SJCRH30 (cell line): ENCODE results near the gene ERBB4. TPM values are rescaled to one million over a fixed set of nuclear protein-coding genes. Genes with fewer than 3 reads are reported as not detected.
"Not testable (repeated sequence)": the region's sequence is repeated elsewhere in the genome, so short reads cannot be mapped to it uniquely, and the experiment has no call there.

Source experiments
- DNase-seq, 2 experiments: peaks; one replicate each; pipeline ENCODE4 v3.0.0-alpha.2; 2015 to 2020
- H3K27ac ChIP-seq: fragments of 250-450 bp; sonication (Bioruptor Pico); 2 replicates; pipeline ENCODE4 v1.5.1; 2020; ENCODE audit warnings: mild to moderate bottlenecking, moderate library complexity
- H3K27me3 ChIP-seq: fragments of 250-450 bp; sonication (Bioruptor Pico); 2 replicates; pipeline ENCODE4 v1.5.1; 2020; ENCODE audit warnings: mild to moderate bottlenecking, moderate library complexity
- H3K36me3 ChIP-seq: fragments of 250-450 bp; sonication (Bioruptor Pico); 2 replicates; pipeline ENCODE4 v1.5.1; 2020; ENCODE audit warnings: mild to moderate bottlenecking, moderate library complexity
- H3K4me1 ChIP-seq: fragments of 250-450 bp; sonication (Bioruptor Pico); 2 replicates; pipeline ENCODE4 v1.5.1; 2020; ENCODE audit warnings: mild to moderate bottlenecking, moderate library complexity
- H3K4me3 ChIP-seq: fragments of 250-450 bp; sonication (Bioruptor Pico); 2 replicates; pipeline ENCODE4 v1.5.1; 2020; ENCODE audit warnings: mild to moderate bottlenecking, moderate library complexity
- H3K9me3 ChIP-seq: fragments of 250-450 bp; sonication (Bioruptor Pico); replicated peaks from 2 replicates; pipeline ENCODE4 v1.5.1; 2020; ENCODE audit warnings: mild to moderate bottlenecking, moderate library complexity
- total RNA-seq: library from RNA; depleted of rRNA; stranded (reverse); fragments of >200 nt; shearing (Covaris generic); gene quantifications from 2 replicates; pipeline ENCODE4 v1.2.3, GENCODE V29; 2014

The ERBB4 gene
- total RNA-seq, 1 experiment from 2014 or later: 3.0 TPM

DNA sequence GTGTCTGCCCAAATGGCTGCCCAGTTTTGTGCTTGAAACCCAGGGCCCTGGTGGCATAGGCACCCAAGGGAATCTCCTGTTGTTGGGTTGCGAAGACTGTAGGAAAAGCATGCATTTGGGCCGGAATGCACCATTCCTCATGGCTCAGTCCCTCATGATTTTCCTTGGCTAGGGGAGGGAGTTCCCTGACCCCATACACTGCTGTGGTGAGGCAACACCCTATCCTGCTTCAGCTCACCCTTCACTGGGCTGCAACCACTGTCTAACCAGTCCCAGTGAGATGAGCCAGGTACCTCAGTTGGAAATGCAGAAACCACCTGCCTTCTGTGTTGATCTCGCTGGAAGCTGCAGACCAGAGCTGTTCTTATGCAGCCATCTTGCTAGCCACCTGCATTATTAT lies 300.4 kb downstream of the ERBB4 start:
- not testable (repeated sequence) for H3K9me3 ChIP-seq, H3K27me3 ChIP-seq, H3K4me1 ChIP-seq, DNase-seq, H3K36me3 ChIP-seq, H3K27ac ChIP-seq, H3K4me3 ChIP-seq

DNA sequence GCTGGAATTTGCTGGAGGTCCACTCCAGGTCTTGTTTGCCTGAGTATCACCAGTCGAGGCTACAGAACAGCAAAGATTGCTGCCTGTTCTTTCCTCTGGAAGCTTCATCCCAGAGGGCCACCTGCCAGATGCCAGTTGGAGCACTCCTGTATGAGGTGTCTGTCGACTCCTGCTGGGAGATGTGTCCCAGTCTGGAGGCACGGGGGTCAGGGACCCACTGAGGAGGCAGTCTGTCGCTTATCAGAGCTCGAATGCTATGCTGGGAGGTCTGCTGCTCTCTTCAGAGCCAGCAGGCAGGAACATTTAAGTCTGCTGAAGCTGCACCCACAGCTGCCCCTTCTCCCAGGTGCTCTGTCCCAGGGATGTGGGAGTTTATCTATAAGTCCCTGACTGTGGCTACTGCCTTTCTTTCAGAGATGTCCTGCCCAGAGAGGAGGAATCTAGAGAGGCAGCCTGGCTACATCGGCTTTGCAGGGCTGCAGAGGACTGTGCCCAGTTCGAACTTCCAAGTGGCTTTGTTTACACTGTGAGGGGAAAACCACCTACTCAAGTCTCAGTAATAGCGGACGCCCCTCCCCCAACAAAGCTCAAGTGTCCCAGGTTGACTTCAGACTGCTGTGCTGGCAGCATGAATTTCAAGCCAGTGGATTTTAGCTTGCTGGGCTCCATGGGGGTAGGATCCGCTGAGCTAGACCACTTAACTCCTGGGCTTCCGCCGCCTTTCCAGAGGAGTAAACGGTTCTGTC lies 301.1 kb downstream of the ERBB4 start:
- no peaks in the 10 kb centered on the region for H3K9me3 ChIP-seq
- H3K27ac ChIP-seq: no peak overlapping the region
- no peaks in the 10 kb centered on the region for H3K27me3 ChIP-seq
- no peak overlapping the region for H3K4me3 ChIP-seq
- DNase-seq: no peak
- no peaks in the 10 kb centered on the region for H3K4me1 ChIP-seq
- H3K36me3 ChIP-seq: no peaks in the 10 kb centered on the region

DNA sequence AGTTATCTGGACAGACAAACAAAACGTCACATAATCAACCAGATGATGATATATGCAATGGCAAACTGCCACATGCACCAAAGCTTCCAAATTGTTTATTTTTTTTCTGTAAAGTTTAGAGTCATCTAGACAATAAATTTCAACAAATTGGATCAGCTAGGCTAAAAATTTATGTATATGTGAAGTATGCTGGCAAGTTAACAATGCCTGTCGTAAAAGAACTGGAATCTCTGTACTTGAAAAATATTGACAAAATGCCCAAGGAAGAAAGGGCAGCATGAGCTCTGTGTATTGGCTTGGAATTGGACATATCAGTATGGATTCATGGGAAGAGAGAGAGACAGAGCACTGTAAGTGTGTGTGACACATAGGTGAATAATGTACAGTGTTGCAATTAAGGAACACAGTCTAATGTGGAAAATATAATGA lies 309.8 kb downstream of the ERBB4 start:
- no peaks in the 10 kb centered on the region for H3K36me3 ChIP-seq
- H3K27me3 ChIP-seq: no peaks in the 10 kb centered on the region
- no peak overlapping the region for H3K27ac ChIP-seq
- no peak overlapping the region for H3K4me3 ChIP-seq
- H3K4me1 ChIP-seq: no peaks in the 10 kb centered on the region
- no peak for DNase-seq
- no peaks in the 10 kb centered on the region for H3K9me3 ChIP-seq

DNA sequence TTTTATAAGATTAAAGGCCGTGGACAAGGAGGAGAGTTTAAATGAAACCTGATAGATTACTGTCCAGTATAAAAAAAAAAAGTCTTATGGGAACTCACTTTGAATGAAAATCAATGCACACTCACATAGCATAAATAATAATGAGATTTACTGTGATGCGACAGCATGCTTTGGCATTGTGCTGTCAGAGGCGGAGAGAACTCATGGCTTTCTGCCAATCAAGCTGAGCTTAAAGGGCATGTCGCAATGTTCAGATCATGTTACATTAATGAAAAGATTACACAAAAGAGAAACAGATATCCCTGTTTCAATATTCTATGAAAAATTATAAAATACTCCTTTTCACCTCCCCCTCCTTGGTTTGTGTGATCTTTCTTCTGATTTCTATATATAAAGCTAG lies 310.8 kb downstream of the ERBB4 start:
- Histone ChIP-seq H3K27me3 (no peaks in the 10 kb centered on the region), H3K36me3 (no peaks in the 10 kb centered on the region), H3K4me1 (no peaks in the 10 kb centered on the region), H3K9me3 (no peaks in the 10 kb centered on the region), H3K27ac (no peak overlapping the region), H3K4me3 (no peak overlapping the region)
- peak; percentile 2 to 37 for DNase-seq

DNA sequence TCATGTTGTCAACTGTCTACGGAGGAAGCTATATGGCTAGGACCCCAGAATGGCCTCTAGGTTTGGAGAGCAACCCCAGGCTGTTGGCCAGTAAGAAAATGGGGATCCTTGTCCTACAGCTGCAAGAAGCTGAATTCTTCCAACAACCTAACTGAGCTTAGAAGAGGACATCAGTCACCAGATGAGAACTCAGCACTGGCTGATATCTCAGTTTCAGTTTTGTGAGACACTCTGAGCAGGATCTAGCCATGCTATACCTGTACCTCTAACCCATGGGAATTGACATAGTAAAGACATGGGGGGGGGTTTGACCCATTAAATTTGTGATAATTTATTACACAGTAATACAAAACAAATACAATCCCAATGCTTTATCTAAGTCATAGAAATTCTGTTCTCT lies 312.5 kb downstream of the ERBB4 start:
- H3K27ac ChIP-seq: no peak overlapping the region

DNA sequence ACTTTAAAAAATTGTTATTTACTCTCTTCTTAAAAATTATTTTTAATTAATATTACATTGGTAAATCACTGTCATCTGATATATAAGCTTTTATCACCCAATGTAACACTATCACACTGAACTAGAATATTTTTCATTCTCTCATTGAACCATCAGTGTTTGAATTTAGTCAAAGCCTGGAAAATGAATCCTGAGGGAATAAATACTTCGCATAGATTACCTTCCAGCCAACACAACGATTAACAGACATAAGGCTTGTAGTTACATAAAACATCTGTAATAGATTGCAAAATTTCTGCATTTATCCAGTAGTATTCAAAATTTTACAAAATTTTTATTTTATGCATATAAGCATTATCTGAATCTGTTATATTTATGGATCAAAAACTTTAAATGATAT lies 314.9 kb downstream of the ERBB4 start:
- Histone ChIP-seq H3K4me1 (no peaks in the 10 kb centered on the region), H3K27ac (no peak overlapping the region), H3K9me3 (no peaks in the 10 kb centered on the region), H3K36me3 (no peaks in the 10 kb centered on the region), H3K27me3 (no peaks in the 10 kb centered on the region), H3K4me3 (no peak overlapping the region)
- no peak for DNase-seq

More for the DNA sequence above, 312.5 kb downstream of the ERBB4 start:
- Histone ChIP-seq H3K27me3 (no peaks in the 10 kb centered on the region), H3K4me3 (no peak overlapping the region), H3K4me1 (no peaks in the 10 kb centered on the region), H3K9me3 (no peaks in the 10 kb centered on the region), H3K36me3 (no peaks in the 10 kb centered on the region)
- DNase-seq: no peak

DNA sequence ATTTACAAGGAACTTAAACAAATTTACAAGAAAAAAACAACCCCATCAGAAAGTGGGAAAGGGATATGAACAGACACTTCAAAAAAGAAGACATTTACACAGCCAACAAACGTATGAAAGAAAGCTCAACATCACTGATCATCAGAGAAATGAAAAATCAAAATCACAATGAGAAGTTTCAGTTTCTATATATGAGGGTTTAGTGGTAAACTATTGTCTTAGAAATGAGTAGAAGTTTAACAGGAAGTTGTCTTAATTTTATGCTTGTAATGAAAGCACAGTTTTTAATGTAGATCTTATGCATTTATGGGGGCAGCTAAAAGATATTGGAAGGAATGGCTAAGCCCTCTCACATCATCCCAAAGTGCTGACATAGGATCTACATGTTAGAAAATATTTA lies 325.4 kb downstream of the ERBB4 start:
- Histone ChIP-seq H3K9me3 (no peaks in the 10 kb centered on the region), H3K27me3 (no peaks in the 10 kb centered on the region), H3K27ac (no peak overlapping the region), H3K4me1 (no peaks in the 10 kb centered on the region), H3K4me3 (no peak overlapping the region), H3K36me3 (no peaks in the 10 kb centered on the region)
- no peak for DNase-seq

DNA sequence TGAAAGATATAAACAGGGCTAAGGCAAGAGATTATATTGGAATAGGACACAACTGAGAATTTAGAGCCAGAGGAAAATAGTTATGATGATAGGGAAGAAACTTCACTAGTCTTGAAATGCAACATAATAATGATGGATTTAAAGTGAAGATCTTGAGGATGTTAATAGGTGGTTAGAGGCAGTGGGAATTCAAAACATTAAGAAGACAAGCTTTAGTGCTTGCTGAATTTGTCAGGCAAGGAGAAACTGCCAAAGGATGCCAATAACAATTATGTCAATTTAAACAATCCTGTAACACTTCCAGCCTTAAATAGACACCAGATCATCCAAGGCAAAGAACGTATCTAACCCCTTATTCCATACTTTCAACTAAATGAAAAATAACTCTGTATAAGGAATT lies 330.1 kb downstream of the ERBB4 start:
- H3K27ac ChIP-seq: no peak overlapping the region
- no peak for DNase-seq
- no peaks in the 10 kb centered on the region for H3K9me3 ChIP-seq
- no peaks in the 10 kb centered on the region for H3K27me3 ChIP-seq
- H3K4me1 ChIP-seq: no peaks in the 10 kb centered on the region
- H3K36me3 ChIP-seq: no peaks in the 10 kb centered on the region
- H3K4me3 ChIP-seq: no peak overlapping the region

DNA sequence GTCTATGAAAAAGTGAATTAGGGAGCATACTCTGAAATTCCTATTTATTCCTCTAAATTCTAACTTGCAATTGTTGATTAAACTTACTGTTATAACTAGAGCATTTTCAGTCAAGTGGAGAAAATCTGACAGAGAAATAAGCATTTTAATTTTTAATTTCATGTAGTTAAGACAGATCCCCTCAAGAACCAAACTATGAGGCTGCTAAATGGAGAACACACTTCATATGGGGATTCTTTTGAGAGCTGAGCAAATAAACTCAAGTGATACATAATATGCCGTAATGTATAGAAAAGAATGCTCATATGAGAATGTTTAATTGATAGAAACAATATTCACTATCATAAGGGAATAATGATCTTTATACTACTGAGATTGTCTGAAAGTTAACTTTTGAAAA lies 340.8 kb downstream of the ERBB4 start:
- Histone ChIP-seq H3K27ac (no peak overlapping the region), H3K4me1 (no peaks in the 10 kb centered on the region), H3K36me3 (no peaks in the 10 kb centered on the region), H3K4me3 (no peak overlapping the region), H3K9me3 (no peaks in the 10 kb centered on the region), H3K27me3 (no peaks in the 10 kb centered on the region)
- DNase-seq: no peak

DNA sequence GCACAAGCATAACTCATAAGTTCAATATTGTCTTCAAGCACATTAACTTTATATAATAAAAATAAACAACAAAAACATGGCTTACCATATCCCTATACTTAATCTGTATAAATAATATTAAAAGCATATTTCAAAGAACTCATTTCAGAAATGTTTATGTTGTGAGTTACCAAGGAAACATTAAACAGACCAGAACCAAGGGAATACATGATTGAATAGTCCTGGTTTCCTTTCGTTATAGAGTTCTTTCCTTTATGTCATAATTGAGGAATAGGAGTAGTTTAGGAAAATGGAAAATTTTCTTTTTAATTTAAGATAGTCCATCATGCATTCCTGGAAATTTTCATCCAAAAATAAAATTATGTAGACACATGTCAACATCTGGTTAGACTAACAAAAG lies 343.0 kb downstream of the ERBB4 start:
- no peaks in the 10 kb centered on the region for H3K27me3 ChIP-seq
- H3K9me3 ChIP-seq: no peaks in the 10 kb centered on the region
- H3K4me1 ChIP-seq: no peaks in the 10 kb centered on the region
- H3K36me3 ChIP-seq: no peaks in the 10 kb centered on the region
- no peak overlapping the region for H3K27ac ChIP-seq
- no peak overlapping the region for H3K4me3 ChIP-seq
- no peak for DNase-seq

DNA sequence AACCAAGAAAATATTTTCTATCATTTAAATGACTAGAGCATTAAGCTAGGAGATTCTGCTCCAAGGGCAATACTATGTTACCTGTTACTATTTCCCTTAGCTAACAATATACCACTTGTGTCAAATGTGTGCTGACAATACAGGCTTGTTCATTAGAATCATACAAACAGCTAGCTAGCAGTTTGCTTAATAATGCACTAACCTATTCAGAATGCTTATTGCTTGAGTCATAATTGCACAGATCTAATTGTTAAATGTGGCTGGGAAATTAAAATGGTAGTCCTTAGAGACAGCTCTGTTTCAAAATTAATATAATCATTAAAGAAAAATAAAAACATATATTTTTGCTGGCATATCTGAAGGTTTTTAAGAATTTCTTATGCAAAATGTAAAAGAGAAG lies 344.2 kb downstream of the ERBB4 start:
- H3K36me3 ChIP-seq: no peaks in the 10 kb centered on the region
- H3K27me3 ChIP-seq: no peaks in the 10 kb centered on the region
- no peak overlapping the region for H3K4me3 ChIP-seq
- no peaks in the 10 kb centered on the region for H3K4me1 ChIP-seq
- H3K27ac ChIP-seq: no peak overlapping the region
- H3K9me3 ChIP-seq: no peaks in the 10 kb centered on the region
- DNase-seq: no peak

DNA sequence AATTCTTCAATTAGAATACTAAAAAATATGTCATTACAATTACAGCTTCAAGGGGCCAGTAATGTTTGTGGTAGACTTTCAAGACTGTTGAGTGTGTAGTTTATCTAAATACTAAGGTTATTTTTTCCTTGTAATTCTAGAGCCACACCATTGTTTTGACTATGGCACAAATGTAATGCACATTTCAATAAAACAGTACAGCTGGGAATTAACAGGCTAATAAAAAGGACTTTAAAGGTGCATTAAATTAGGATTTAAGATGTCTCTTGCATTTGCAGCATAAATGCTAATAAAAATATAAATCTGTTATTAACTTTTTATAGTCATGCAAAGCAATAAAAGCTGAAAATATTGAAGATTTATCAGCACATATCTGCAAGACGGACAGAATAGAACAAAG lies 344.8 kb downstream of the ERBB4 start:
- no peaks in the 10 kb centered on the region for H3K36me3 ChIP-seq
- no peak for DNase-seq
- H3K27ac ChIP-seq: no peak overlapping the region
- H3K27me3 ChIP-seq: no peaks in the 10 kb centered on the region
- H3K4me3 ChIP-seq: no peak overlapping the region
- H3K4me1 ChIP-seq: no peaks in the 10 kb centered on the region
- no peaks in the 10 kb centered on the region for H3K9me3 ChIP-seq

DNA sequence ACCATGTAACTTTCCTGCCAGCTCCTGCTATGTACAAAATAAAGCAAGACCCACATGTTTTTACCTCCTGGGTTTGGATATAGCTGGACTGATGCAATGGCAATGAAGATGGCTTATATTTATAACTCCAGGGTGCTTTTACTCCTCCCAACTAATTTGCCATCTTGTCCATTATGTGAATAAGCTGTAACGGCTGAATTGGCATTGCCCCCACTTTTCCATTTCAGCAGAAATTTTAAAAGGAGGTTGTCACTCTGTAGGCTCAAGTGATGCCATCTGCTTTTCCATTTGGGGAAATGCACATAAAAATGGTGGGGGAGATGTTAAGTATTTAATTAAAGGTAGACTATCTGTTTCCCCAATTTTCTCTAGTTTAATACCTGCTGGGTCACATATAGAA lies 345.5 kb downstream of the ERBB4 start:
- no peaks in the 10 kb centered on the region for H3K9me3 ChIP-seq

DNA sequence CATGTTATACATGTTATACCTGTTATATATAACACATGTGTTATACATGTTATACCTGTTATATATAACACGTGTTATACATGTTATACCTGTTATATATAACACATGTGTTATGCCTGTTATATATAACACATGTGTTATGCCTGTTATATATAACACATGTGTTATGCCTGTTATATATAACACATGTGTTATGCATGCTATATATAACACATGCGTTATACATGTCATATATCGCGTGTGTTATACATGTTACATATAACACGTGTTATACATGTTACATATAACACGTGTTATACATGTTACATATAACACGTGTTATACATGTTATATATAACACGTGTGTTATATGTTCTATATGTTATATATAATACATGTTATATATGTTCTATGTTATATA lies 347.2 kb downstream of the ERBB4 start:
- not testable (repeated sequence) for H3K36me3 ChIP-seq, H3K27me3 ChIP-seq, DNase-seq, H3K27ac ChIP-seq, H3K4me3 ChIP-seq, H3K9me3 ChIP-seq, H3K4me1 ChIP-seq

More for the DNA sequence above, 345.5 kb downstream of the ERBB4 start:
- no peaks in the 10 kb centered on the region for H3K27me3 ChIP-seq
- no peak overlapping the region for H3K4me3 ChIP-seq
- DNase-seq: no peak
- no peak overlapping the region for H3K27ac ChIP-seq
- no peaks in the 10 kb centered on the region for H3K4me1 ChIP-seq
- no peaks in the 10 kb centered on the region for H3K36me3 ChIP-seq

DNA sequence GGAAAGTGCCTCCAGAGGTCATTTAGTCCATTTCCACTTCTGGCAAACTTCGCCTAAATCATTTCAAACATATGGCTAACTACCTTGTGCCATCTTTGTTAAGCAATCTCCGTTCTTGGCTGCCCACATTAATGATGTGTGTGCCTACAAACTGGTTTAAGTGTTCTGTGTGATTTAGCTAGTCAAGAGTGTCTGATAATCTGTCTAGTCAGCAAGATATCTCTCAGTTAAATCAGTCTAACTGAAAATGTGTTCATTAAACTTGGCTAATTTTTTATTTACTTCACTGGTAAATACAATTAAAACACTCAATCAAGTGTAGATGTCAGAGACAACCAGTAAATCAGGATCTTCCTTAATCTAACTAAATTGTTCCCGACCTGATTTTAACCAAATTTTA lies 352.4 kb downstream of the ERBB4 start:
- H3K27me3 ChIP-seq: no peaks in the 10 kb centered on the region
- H3K4me1 ChIP-seq: no peaks in the 10 kb centered on the region
- H3K4me3 ChIP-seq: no peak overlapping the region
- H3K27ac ChIP-seq: no peak overlapping the region
- DNase-seq: no peak
- no peaks in the 10 kb centered on the region for H3K9me3 ChIP-seq
- H3K36me3 ChIP-seq: no peaks in the 10 kb centered on the region

DNA sequence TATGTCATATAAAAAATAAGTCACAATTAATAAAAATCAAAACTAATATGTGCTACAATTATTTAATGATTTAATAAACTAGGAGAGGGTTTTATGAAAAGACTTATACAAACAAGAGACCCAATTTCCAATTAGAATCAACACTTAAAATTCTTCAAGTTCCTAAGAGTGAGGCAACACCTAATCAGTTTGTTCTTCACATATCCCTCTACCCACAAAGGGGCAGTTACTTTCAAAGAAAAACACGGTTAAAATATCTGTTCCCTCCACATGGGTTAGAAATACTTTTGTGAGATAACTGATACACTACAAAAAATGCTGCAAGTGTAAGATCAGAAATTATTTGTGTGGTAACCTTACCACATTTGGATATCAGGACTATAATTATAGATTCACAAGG lies 357.0 kb downstream of the ERBB4 start:
- no peak for DNase-seq

More for the DNA sequence above, 357.0 kb downstream of the ERBB4 start:
- H3K9me3 ChIP-seq: no peaks in the 10 kb centered on the region
- no peak overlapping the region for H3K27ac ChIP-seq
- no peaks in the 10 kb centered on the region for H3K4me1 ChIP-seq
- H3K36me3 ChIP-seq: no peaks in the 10 kb centered on the region
- no peaks in the 10 kb centered on the region for H3K27me3 ChIP-seq
- H3K4me3 ChIP-seq: no peak overlapping the region
